ENCODE measurements around the gene TMCC3. TPM values are rescaled to one million over a fixed set of nuclear protein-coding genes. Genes with fewer than 3 reads are reported as not detected.
A peak's percentile ranks its signal among the peaks of the same experiment; 100 is the strongest.

TMCC3 gene
- total and polyA plus RNA-seq, 2 experiments from 2014 or later: 1.4 to 3.6 TPM

GRCh38 chr12:94538318-94538717, 112.0 kb downstream of the TMCC3 start (continued):
- TF ChIP-seq, protein P1, sequence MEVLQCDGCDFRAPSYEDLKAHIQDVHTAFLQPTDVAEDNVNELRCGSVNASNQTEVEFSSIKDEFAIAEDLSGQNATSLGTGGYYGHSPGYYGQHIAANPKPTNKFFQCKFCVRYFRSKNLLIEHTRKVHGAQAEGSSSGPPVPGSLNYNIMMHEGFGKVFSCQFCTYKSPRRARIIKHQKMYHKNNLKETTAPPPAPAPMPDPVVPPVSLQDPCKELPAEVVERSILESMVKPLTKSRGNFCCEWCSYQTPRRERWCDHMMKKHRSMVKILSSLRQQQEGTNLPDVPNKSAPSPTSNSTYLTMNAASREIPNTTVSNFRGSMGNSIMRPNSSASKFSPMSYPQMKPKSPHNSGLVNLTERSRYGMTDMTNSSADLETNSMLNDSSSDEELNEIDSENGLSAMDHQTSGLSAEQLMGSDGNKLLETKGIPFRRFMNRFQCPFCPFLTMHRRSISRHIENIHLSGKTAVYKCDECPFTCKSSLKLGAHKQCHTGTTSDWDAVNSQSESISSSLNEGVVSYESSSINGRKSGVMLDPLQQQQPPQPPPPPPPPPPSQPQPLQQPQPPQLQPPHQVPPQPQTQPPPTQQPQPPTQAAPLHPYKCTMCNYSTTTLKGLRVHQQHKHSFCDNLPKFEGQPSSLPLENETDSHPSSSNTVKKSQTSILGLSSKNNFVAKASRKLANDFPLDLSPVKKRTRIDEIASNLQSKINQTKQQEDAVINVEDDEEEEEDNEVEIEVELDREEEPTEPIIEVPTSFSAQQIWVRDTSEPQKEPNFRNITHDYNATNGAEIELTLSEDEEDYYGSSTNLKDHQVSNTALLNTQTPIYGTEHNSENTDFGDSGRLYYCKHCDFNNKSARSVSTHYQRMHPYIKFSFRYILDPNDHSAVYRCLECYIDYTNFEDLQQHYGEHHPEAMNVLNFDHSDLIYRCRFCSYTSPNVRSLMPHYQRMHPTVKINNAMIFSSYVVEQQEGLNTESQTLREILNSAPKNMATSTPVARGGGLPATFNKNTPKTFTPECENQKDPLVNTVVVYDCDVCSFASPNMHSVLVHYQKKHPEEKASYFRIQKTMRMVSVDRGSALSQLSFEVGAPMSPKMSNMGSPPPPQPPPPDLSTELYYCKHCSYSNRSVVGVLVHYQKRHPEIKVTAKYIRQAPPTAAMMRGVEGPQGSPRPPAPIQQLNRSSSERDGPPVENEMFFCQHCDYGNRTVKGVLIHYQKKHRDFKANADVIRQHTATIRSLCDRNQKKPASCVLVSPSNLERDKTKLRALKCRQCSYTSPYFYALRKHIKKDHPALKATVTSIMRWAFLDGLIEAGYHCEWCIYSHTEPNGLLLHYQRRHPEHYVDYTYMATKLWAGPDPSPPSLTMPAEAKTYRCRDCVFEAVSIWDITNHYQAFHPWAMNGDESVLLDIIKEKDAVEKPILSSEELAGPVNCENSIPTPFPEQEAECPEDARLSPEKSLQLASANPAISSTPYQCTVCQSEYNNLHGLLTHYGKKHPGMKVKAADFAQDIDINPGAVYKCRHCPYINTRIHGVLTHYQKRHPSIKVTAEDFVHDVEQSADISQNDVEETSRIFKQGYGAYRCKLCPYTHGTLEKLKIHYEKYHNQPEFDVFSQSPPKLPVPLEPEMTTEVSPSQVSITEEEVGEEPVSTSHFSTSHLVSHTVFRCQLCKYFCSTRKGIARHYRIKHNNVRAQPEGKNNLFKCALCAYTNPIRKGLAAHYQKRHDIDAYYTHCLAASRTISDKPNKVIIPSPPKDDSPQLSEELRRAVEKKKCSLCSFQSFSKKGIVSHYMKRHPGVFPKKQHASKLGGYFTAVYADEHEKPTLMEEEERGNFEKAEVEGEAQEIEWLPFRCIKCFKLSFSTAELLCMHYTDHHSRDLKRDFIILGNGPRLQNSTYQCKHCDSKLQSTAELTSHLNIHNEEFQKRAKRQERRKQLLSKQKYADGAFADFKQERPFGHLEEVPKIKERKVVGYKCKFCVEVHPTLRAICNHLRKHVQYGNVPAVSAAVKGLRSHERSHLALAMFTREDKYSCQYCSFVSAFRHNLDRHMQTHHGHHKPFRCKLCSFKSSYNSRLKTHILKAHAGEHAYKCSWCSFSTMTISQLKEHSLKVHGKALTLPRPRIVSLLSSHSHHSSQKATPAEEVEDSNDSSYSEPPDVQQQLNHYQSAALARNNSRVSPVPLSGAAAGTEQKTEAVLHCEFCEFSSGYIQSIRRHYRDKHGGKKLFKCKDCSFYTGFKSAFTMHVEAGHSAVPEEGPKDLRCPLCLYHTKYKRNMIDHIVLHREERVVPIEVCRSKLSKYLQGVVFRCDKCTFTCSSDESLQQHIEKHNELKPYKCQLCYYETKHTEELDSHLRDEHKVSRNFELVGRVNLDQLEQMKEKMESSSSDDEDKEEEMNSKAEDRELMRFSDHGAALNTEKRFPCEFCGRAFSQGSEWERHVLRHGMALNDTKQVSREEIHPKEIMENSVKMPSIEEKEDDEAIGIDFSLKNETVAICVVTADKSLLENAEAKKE (CRISPR knock-in tag; IDR thresholded peaks at IDR 0.05): no peak
- no peak for TF ChIP-seq JUNB (IDR thresholded peaks at IDR 0.05; ENCODE audit: unreplicated experiment)
- TF ChIP-seq, protein P2, sequence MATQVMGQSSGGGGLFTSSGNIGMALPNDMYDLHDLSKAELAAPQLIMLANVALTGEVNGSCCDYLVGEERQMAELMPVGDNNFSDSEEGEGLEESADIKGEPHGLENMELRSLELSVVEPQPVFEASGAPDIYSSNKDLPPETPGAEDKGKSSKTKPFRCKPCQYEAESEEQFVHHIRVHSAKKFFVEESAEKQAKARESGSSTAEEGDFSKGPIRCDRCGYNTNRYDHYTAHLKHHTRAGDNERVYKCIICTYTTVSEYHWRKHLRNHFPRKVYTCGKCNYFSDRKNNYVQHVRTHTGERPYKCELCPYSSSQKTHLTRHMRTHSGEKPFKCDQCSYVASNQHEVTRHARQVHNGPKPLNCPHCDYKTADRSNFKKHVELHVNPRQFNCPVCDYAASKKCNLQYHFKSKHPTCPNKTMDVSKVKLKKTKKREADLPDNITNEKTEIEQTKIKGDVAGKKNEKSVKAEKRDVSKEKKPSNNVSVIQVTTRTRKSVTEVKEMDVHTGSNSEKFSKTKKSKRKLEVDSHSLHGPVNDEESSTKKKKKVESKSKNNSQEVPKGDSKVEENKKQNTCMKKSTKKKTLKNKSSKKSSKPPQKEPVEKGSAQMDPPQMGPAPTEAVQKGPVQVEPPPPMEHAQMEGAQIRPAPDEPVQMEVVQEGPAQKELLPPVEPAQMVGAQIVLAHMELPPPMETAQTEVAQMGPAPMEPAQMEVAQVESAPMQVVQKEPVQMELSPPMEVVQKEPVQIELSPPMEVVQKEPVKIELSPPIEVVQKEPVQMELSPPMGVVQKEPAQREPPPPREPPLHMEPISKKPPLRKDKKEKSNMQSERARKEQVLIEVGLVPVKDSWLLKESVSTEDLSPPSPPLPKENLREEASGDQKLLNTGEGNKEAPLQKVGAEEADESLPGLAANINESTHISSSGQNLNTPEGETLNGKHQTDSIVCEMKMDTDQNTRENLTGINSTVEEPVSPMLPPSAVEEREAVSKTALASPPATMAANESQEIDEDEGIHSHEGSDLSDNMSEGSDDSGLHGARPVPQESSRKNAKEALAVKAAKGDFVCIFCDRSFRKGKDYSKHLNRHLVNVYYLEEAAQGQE (IDR thresholded peaks at IDR 0.05; ENCODE audit: unreplicated experiment): no peak

DNA sequence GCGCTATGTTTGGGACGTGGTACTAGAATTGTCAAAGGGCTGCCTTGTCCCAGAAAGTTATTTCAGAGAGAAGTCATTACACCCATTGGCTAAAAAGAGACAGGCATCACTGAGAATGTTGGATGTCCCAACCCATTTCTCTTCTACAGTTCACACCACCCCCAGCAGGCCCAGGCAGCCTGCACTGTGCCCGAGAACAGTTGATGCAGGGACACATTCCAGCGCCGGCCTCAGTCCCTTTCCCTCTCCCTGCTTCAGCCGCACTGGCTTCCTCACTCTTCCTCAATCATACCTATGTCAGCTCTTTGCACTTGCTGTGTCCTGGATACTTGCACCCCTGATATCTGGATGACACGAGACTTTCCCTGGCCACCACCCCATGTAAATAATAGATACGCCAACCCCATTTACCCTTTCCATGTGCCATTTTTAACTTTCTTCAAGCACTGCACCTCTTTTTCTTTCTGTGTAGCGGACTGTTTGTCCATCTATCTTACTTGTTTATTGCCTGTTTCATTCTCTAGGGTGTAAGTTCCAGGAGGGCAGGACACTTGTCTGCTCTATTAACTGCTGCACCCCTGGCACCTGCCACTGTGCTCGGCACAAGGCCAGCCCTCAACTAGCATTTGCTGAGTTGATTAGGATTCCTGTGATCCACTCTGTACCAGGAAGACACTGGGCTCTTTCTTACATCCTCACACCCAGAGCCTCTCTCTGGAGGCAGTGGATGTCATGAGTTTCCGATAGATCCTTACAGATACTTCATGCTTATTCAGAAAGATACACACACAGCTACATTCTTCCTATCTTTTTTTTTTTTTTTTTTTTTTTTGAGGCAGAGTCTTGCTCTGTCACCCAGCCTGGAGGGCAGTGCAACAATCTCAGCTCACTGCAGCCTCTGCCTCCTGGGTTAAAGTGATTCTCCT, 114.1 kb downstream of the TMCC3 start:
- ATAC-seq: no peak
- Histone ChIP-seq H3K79me2 (replicated peaks; ENCODE audit: insufficient read depth) (no peaks in the 10 kb centered on the region), H3K27ac (ENCODE audit: low read depth) (no peak overlapping the region), H3K4me1 (ENCODE audit: insufficient read depth) (no peaks in the 10 kb centered on the region), H3K4me3 (no peak overlapping the region), H4K20me1 (replicated peaks; ENCODE audit: insufficient read depth) (no peaks in the 10 kb centered on the region), H2AFZ (peak overlapping the region; percentile 18; the same call in 1 of the 2 replicates), H3K4me2 (no peak overlapping the region), H3K27me3 (ENCODE audit: insufficient read depth) (no peaks in the 10 kb centered on the region), H3F3A (replicated peaks; ENCODE audit: low read depth) (no peaks in the 10 kb centered on the region), H3K9me2 (ENCODE audit: insufficient read depth) (no peaks in the 10 kb centered on the region), H3K36me3 (ENCODE audit: insufficient read depth) (no peaks in the 10 kb centered on the region)
- Mint-ChIP-seq H3K27me3 (ENCODE audit: insufficient read depth, low read depth, poor library complexity) (peaks cover 7% of the 10 kb centered on the region), H3K9me3 (no peaks in the 10 kb centered on the region), H3K27ac (no peak overlapping the region), H3K36me3 (ENCODE audit: low read depth) (no peaks in the 10 kb centered on the region), H3K4me3 (no peak overlapping the region), H3K4me1 (peaks cover 8% of the 10 kb centered on the region; the same call in 2 of the 3 replicates)
- DNase-seq (ENCODE audit: low spot score): no peak
- TF ChIP-seq STAT1 (IDR thresholded peaks at IDR 0.05; ENCODE audit: unreplicated experiment) (no peak), CTCF (conservative IDR thresholded peaks at IDR 0.05; ENCODE audit: low read depth in 2 of 2) (0 out of 4 replicates have a peak, but pooled peaks of 1 of the 2 experiments have one; percentile 3)

All from GM23338 (cell line).